GM18867 (cell line): ENCODE data around the gene CCL26.
A peak's percentile ranks its signal among the peaks of the same experiment; 100 is the strongest.
"Not testable (repeated sequence)": the region's sequence is repeated elsewhere in the genome, so short reads cannot be mapped to it uniquely, and the experiment has no call there.

Source experiments
- ATAC-seq: cut with Tn5 transposase; IDR thresholded peaks from one replicate; pipeline ENCODE4 v1.9.1; 2021; ENCODE audit warnings: mild to moderate bottlenecking, moderate library complexity; ENCODE audit not compliant: unreplicated experiment

Gene CCL26

DNA sequence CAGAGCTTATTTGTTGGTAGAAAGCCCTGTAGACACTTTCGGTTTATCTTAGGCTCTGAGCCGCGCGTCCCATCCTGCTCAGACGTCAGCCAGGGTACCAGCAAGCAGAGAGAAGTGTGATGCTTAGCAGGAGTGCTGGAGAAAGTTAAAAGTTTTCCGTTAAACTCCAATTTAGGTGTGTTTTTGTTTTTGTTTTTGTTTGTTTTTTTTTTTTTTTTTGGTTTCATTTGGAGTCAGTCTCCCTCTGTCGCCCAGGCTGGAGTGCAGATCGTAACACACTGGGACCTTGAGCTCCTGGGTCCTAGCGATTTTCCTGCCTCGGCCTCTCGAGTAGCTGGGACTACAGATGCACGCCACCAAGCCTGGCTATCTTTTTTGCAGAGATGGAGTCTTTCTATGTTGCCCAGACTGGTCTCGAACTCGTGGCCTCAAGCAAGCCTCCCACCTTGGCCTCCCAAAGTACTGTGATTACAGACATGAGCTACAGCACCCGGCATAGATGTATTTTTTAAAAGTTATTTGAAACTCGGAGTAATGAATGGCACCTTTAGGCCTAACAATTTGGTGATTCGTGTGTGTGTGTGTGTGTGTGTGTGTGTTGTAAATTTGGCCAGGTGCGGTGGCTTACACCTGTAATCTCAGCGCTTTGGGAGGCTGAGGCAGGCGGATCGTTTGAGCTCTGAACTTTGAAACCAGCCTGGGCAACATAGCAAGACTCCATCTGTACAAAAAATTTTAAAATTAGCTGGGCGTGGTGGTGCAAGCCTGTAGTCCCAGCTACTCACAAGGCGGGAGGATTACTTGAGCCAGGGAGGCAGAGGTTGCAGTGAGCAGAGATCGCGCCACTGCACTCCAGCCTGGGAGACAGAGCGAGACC lies 32.0 kb downstream of the CCL26 start:
- peak; percentile 23 for ATAC-seq

DNA sequence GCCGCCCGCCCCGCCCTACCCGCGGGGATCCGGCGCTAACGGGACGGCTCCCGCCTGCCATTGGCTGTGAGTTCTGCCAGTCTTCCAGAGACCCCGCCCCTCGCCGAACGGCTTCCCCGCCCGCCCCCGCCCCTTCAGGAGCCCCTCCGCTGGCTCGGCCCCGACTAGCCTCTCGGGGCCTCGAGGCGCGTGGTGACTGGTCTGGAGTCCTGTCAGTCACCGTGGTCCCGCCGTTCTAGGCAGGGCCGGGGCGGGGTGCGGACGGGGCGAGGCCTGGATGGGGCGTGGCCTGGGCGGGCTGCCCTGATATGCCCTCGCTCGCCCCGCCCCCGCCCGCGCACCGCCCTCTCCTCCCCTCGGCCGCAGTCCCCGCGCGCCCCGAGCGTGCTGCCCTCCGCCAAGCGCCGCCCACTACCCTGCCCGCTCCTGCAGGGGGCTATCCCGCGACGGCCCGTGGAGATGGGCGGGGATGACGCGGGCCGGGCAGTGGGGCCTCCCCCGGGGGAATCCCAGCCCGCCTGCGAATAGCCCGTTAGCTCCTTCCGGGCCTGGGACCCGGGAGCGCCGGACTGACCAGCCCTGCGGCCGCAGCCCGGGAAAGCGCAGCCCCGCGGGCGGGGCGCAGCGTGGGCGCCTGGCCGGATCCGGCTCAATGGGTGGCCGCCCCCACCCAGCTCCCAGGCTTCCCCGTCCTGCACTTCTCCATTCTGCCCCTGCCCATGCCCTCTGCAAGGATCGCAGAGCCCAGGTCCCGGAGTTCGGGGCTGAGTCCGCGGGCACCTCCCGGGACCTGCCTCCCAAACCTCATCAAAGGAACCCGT lies 32.8 kb downstream of the CCL26 start:
- peak; percentile 91 for ATAC-seq

DNA sequence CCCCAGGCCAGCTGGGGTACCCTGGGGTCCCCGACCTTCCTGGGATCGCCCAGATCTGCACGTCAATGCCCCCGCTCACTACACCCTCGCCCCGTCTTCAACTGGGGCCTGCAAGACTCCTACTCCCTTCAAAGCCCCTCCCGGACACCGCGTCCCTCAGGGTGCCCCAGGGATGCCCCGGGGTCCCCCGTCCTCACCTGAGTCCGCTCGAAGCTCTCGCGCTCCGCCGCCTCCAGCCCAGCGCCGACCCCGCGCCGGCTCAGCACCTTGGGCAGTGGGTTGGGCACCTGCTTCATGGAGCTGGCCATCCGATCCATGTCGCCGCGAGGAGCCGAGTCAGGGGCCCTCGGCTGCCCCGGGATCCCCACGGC lies 33.4 kb downstream of the CCL26 start, which contains the start of gene HIP1:
Gene HIP1, minus strand, starts transcription at position 338 of the 371 bp plus-strand sequence. Its CDS starts 21 bp downstream, at position 317.
- no peak for ATAC-seq

DNA sequence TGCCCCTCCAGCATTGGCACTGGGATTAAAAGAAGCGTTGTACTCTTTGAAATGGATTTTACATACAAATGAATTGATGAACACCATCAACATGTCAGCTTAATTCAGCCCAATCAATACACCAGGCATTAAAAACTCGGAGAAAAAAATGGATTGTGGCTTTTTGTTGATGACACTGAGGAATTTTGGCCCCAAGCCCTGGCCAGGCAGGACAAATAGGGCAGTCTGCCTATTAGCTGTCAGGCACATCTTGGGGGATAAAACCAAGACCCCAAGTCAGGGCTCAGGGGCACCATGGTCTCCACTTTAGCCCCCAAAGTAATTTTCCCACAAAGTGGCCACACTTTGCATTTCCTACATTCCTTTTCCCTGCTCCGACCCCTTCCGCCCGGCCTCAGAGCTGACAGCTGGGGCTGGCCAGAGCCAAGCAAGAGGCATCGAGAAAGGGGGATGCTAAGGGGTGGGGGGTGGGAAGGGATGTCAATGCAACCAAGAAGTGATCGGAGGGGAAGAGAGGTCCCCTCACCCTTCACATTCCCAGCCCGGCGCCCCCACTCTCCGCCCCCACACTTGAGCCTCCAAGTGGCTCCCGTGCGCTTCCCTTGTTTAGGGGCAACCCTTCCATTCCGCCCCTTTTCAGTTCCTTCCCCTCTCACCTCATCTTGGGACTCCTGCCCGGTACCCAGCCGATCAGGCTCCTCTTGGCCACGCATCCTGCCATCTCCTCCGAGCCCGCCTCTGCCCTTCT lies 34.0 kb downstream of the CCL26 start:
- ATAC-seq, result no peak

DNA sequence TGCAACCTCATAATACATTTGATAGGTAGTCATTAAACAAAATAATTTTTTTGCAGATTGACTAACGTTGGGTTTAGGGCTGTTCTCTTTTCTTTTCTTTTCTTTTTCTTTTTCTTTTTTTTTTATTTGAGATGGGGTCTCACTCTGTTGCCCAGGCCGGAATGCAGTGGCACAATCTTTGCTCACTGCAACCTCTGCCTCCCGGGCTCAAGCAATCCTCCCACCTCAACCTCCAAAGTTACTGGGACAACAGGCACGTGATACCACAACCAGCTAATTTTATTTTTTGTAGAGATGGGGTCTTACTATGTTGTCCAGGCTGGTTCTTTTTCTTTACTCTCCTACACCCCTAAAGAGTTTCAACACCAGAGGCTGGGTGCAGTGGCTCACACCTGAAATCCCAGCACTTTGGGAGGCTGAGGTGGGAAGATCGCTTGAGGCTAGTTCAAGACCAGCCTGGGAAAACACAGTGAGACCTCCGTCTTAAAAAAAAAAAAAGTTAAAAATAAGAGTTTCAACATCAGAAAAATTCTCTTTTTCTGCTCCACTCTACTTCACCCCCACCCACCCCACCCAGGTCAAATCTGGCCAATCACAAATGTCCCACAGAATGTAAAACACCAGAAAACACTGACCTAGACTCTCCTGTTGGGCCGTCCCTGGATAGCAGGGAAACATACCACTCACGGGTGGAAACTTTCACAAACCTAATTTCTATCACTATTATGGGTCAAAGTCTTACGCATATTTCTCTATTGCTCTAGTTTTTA lies 36.2 kb downstream of the CCL26 start:
- no peak for ATAC-seq

DNA sequence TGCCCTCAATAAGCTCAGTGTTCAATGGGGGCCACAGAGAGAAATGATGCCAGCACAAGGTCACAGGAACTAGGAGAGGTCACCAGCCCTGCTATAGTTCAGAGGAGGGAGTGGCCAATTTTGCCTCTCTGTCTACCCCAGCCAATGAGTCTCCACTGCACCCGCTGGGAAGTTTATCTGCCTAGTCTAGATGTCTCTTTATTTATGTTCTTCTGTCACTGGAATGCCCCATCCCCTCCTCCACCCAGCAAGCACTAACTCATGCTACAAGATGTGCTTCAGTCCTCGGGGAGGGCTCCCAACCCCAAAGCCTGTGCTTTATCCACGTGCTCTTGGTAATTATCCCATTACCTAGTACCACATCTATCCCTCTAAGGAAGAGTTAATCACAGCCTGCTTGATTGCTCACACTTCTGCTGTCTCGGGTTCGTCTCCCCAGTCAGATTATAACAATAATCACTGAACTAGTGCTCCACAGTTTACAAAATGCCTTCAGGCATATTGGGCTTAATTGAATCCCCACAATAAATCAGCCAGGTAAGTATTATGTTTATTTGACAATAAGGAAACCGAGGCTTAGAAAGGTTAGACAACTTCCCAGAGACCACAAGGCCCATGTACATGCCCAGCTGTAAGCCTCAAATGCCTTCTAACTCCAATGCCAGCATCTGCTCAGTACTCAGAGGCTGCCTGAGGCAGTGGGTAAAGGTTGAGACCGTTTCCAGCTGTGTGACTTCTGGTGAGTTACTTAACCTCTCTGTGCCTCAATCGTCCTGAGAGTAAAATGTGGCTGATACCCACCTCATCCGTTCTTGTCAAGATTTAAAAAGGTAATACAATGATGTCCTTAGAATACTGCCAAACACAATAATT lies 37.2 kb downstream of the CCL26 start:
- no peak for ATAC-seq

DNA sequence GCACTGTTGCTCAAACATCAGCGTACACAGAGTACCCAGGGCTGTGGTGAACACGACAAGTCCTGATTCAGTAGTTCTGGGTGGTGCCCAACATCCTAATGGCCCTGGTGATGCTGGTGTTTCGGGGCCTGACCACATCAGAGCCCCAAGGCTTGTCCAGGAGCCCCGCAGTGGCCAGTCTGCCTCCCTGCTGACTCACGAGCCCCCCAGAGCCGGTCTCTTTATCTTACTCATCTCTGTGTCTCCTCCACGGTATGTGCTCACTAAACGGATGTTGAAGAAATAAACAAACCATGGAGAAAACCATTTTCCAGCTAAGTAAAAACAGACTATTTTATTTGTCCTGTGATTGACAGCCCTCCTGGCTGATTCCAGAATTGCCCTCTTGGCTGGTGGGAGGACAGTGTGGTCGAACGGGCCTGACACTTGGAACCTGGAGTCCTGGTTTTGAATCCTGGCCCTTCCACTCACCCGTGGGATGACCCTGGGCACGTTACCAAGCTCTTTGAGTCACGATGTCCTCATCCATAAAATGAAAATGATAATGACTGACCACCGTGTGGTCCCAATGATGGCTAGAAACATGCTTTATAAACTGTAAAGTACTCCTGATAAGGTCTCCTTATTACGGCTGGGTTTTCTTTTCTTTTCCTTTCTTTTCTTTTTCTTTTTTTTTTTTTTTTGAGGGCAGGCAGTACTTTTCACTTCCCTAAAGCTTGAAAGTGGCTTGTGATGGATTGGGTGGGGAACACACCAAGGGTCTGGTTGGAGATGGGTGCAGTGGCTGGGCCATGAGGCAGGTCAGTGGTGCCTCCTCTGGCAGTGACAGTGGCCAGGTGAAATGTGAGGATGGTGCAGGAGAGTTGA lies 39.0 kb downstream of the CCL26 start:
- no peak for ATAC-seq

DNA sequence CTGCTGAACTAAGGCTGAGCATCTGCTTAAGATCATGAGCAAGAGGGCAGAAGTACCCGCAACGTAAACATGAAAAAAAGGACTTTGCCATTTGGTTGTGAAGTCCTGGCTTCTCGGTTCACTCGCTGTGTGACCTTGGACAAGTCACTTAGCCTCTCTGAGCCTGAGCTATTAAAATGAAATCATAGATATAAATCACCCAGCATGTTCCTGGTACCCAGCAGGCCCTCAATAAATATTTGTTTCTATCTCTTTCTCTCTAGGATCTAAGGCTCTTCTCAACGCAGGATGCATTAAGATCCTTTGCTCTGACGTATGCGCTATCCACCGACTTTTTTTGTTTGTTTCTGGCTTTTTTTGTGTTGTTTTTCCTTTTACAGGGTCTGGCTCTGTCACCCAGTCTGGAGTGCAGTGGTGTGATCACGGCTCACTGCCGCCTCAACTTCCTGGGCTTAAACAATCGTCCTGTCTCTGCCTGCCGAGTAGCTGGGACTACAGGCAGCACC lies 39.9 kb downstream of the CCL26 start:
- no peak for ATAC-seq

DNA sequence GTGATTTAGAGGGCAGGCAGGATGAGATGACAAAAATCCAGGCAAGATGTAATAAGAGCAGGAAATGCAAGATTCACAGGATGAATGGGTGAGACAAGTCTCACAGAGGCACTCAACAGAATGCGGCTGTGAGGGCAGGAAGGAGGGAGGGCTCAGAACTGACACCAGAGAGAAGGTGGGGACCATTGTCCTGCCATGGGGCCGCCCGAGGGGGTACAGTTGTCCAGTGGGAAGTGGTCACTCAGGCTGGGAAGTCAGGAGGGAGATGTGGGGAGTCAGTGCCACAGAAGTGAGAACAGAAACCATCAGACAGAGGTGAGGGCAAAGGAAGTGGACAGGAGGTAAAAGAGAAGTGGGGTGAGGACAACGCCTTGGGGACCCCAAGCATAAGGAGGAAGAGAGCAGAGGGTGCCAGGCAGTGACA lies 42.1 kb downstream of the CCL26 start:
- ATAC-seq, result no peak

DNA sequence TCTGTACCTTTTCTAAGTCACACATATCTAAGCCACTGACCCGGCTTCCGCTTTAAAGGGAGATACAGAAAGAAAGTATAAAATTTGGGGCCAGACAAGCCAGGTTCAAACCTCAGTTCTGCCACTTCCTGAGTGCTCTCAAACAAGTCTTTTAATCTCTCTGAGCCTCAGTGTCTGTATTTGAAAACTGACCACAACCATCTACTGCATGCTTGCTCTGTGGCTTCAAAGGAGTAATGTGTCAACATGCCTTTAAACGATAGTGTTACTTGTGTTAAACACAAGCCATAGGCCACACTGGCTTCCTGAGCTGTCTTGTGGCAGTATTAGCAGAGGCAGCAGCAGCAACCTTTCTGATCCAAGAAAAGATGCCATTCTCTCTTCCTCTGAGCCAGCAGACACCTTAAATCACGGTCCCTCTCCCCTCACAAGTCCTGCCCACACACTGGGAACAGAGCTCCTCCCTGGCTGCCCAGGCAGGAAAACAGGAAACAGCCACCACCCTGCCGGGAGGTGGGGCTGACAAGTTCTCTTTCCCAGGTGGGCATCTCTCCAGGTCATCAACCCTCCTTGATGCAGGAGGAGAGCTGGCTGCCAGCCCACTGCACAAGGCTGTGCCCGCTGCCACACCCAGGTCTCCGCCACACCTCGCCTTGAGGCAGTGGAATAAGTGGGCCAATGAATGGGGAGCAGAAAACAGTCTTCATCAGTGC lies 44.0 kb downstream of the CCL26 start:
- ATAC-seq, result no peak

DNA sequence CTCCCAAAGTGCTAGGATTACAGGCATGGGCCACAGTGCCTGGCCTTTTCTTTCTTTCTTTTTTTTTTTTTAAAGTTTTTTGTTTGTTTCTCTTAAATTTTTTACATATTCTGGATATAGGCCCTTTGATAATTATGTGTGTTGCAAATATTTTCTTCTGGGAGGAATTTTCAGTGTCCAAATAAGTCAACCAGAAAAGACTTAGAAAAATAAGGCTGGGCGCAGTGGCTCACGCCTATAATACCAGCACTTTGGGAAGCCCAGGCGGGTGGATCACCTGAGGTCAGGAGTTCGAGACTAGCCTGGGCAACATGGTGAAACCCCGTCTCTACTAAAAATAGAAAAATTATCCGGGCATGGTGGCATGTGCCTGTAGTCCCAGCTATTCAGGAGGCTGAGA lies 44.7 kb downstream of the CCL26 start:
- not testable (repeated sequence) for ATAC-seq

DNA sequence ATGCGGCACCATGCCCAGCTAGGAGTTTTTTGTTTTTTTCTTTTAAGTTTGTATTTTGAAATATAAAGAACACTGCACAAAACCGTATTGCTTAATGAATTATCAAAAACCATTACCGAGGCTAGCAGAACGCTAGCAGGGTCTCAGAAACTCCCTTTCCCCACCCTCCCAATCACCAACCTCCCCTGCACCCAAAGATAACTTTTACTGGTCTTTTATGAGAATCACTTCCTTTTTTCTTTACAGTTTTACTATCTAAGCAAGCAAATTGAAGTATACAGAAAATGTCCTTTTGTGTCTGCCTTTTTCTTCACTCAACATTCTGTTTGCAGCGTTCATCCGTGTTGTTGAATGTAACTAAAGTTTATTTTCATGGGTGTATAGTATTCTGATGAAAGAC lies 46.7 kb downstream of the CCL26 start:
- no peak for ATAC-seq

DNA sequence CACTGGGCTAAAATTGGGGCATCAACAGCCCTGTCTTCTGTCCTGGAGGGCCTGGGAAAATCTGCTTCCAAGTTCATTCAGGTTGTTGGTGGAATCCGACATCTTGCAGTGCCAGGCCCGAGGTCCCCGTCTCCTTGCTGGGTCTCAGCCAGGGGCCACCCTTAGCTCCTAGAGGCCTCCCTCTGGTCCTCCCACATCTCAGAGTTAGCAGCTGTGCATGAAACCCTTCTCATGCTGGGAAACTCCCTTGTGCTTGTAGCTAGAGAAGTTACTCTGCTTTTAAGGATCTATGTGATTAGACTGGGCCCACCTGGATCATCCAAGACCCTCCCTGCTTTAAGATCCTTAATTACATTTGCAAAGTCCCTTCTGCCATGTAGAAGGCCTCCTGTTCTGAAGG lies 48.6 kb downstream of the CCL26 start:
- no peak for ATAC-seq

DNA sequence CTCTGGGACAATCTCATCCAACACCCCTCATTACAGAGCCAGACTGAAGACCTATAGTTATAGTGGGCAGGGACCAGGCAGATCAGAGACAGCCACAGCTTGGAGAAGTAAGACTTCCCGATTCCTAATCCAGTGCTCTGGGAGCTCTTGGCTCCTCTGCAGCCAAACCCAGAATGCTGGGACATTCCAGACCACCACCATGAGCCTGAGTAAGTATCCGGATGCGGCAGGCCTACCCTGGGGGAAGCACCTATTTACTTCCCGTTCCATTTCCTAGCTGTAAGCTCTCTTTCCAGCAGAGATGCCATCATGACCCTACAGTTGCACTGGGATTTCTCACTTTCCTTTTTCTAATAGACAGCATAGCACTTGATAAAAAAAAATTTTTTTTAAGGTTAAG lies 49.6 kb downstream of the CCL26 start:
- no peak for ATAC-seq

DNA sequence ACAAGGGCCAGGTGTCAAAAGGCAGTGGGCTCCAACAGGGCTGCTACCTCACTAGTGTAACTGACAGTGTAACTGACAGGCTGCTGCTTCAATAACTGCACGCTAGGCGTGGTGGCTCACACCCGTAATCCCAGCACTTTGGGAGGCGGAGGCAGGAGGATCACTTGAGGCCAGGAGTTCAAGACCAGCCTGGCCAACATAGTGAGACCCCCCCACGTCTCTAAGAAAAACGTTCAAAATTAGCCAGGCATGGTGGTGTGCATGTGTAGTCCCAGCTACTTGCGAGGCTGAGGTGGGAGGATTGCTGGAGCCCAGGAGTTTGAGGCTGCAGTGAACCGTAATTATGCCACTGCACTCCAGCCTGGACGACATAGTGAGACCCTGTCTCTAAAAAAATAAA lies 50.1 kb downstream of the CCL26 start:
- not testable (repeated sequence) for ATAC-seq

DNA sequence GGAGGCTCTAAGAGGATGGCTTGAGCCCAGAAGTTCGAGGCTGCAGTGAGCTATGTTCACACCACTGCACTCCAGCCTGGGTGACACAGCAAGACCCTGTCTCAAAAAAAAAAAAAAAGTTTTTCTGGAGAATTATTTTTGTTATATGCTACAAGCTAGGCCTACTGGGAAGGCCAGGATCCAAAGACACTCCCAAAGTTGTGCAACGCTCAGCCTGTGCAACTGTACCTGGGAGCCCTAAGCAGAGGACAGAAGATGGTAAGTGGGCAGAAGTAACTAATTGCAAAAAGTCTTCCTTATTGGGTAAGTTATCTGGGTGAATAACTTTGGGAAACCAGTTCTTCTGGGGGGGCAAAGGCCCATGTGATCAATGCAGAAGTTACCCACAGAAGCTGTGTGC lies 50.6 kb downstream of the CCL26 start:
- ATAC-seq, result no peak

DNA sequence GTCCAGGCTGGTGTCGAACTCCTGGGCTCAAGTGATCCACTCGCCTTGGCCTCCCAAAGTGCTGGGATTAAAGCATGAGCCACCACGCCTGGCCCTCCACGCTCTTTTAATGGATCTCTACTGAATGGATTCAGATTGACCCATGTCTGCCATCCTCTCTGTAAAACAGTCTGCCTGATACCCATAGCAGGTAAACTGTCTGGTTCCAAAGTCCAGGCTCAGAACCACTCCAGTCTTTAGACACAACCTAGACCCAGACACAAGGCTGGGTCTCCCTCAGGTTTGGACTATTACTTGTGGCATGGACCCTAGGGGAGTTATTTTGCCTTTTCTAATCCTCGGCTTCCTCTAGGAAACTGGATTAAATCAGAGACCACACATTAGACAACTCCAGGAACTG lies 52.4 kb downstream of the CCL26 start:
- ATAC-seq, result no peak
